Thymus (tissue), 11 donors: Measurements from ENCODE around the gene SLC13A4. TPM values are rescaled to one million over a fixed set of nuclear protein-coding genes. Genes with fewer than 3 reads are reported as not detected.

Experiments used
- DNase-seq, 9 donors: peaks; one replicate each; pipeline ENCODE4 v3.0.0-alpha.2; 2013; ENCODE audit warnings: low spot score in 9 of 9, low read depth in 6 of 9, missing footprints in 1 of 9
- H3K27ac ChIP-seq, 2 donors: one replicate each; pipeline ENCODE4 v1.5.1; 2013; ENCODE audit warnings: control low read depth in 1 of 2, low read depth in 1 of 2, low read length in 1 of 2, mild to moderate bottlenecking in 1 of 2, moderate library complexity in 1 of 2
- H3K27me3 ChIP-seq, 2 donors: one replicate each; pipeline ENCODE4 v1.5.1; 2013; ENCODE audit warnings: low read length in 1 of 2; ENCODE audit not compliant: control insufficient read depth in 2 of 2, insufficient read depth in 1 of 2
- H3K36me3 ChIP-seq, 2 donors: one replicate each; pipeline ENCODE4 v1.5.1; 2013; ENCODE audit warnings: low read length in 1 of 2, mild to moderate bottlenecking in 1 of 2, moderate library complexity in 1 of 2; ENCODE audit not compliant: control insufficient read depth in 2 of 2, insufficient read depth in 2 of 2
- H3K4me1 ChIP-seq, 2 donors: one replicate each; pipeline ENCODE4 v1.5.1; 2013; ENCODE audit warnings: low read length in 2 of 2; ENCODE audit not compliant: control insufficient read depth in 2 of 2, insufficient read depth in 2 of 2
- H3K4me3 ChIP-seq, 2 donors: one replicate each; pipeline ENCODE4 v1.5.1; 2013; ENCODE audit warnings: low read length in 2 of 2, control low read depth in 1 of 2, mild to moderate bottlenecking in 1 of 2
- H3K9me3 ChIP-seq, 2 donors: one replicate each; pipeline ENCODE4 v1.5.1; 2013; ENCODE audit warnings: low read length in 1 of 2, mild to moderate bottlenecking in 1 of 2; ENCODE audit not compliant: control insufficient read depth in 2 of 2, insufficient read depth in 1 of 2
- WGBS: extraction: QIAGEN DNeasy Blood & Tissue Kit; methylation state at CpG from one replicate; pipeline ENCODE4 v1.1.7; 2013; 5-methylcytosine and 5-hydroxymethylcytosine counted together
- polyA plus RNA-seq: library from polyadenylated mRNA; stranded (reverse); fragments of 200-250 nt; gene quantifications from one replicate; pipeline ENCODE4 v1.2.3, GENCODE V29; 2013
- total RNA-seq: library from RNA; stranded (reverse); fragments of 120-200 nt; gene quantifications from one replicate; pipeline ENCODE4 v1.2.4, GENCODE V29; 2013
- donor health status: healthy.

The SLC13A4 gene
- total and polyA plus RNA-seq, 2 donors = 0.05 to 0.23 TPM

GRCh38 chr7:135664046-135664589, 63.9 kb downstream of the SLC13A4 start:
- Histone ChIP-seq H3K27ac (no peak overlapping the region), H3K27me3 (no peaks in the 10 kb centered on the region), H3K36me3 (no peaks in the 10 kb centered on the region), H3K4me1 (peaks cover 10 to 16% of the 10 kb centered on the region in 2 donors), H3K4me3 (no peak overlapping the region), H3K9me3 (peaks cover 0 to 4% of the 10 kb centered on the region in 2 donors)
- WGBS = 96% methylated on average over 3 of the region's 3 CpGs
- DNase-seq = no peak

GRCh38 chr7:135662373-135663114, 65.4 kb downstream of the SLC13A4 start, which contains the start of gene STMP1:
Gene STMP1 (plus strand): TSS chr7:135662514.
- Histone ChIP-seq H3K36me3 (no peaks in the 10 kb centered on the region), H3K4me1 (peaks cover 10 to 16% of the 10 kb centered on the region in 2 donors), H3K4me3 (peak within 1 kb of the TSS; percentile 74 to 98), H3K9me3 (no peaks in the 10 kb centered on the region), H3K27me3 (no peaks in the 10 kb centered on the region), H3K27ac (peak within 1 kb of the TSS; percentile 82)
- WGBS = under 1% methylated on average over 60 of the region's 60 CpGs
- peak; percentile 66 to 95 (median 87) for DNase-seq

GRCh38 chr7:135662123-135662372, 65.9 kb downstream of the SLC13A4 start:
- H3K27me3 ChIP-seq = no peaks in the 10 kb centered on the region
- WGBS = 23% methylated on average over 17 of the region's 17 CpGs
- peak overlapping the region; percentile 74 to 98 for H3K4me3 ChIP-seq
- DNase-seq = peak in 1 of 9 donors; percentile 30
- no peaks in the 10 kb centered on the region for H3K36me3 ChIP-seq
- no peaks in the 10 kb centered on the region for H3K9me3 ChIP-seq
- H3K27ac ChIP-seq = peak overlapping the region; percentile 55 to 75
- H3K4me1 ChIP-seq = peaks cover 10 to 16% of the 10 kb centered on the region in 2 donors

GRCh38 chr7:135661311-135662122, 66.5 kb downstream of the SLC13A4 start:
- Histone ChIP-seq H3K4me3 (peak overlapping the region; percentile 74 to 98), H3K36me3 (no peaks in the 10 kb centered on the region), H3K9me3 (no peaks in the 10 kb centered on the region), H3K4me1 (peaks cover 10 to 16% of the 10 kb centered on the region in 2 donors), H3K27me3 (no peaks in the 10 kb centered on the region), H3K27ac (peak overlapping the region in 1 of 2 donors; percentile 75)
- peak in 2 of 9 donors; percentile 10 to 21 for DNase-seq
- 86% methylated on average over 14 of the region's 14 CpGs for WGBS

- WGBS = 90% methylated on average over 9 of the region's 9 CpGs
- H3K27ac ChIP-seq = no peak overlapping the region
- DNase-seq = no peak
These were observed 68.7 kb downstream of the SLC13A4 start for GRCh38 chr7:135659159-135659846.

GRCh38 chr7:135658564-135658963, 69.4 kb downstream of the SLC13A4 start:
- Histone ChIP-seq H3K4me1 (peaks cover 8 to 12% of the 10 kb centered on the region in 2 donors), H3K9me3 (no peaks in the 10 kb centered on the region), H3K4me3 (no peak overlapping the region), H3K27ac (no peak overlapping the region), H3K27me3 (no peaks in the 10 kb centered on the region), H3K36me3 (no peaks in the 10 kb centered on the region)
- DNase-seq = no peak
- WGBS = 97% methylated on average over 5 of the region's 5 CpGs

More at GRCh38 chr7:135659159-135659846, 68.7 kb downstream of the SLC13A4 start:
- no peaks in the 10 kb centered on the region for H3K36me3 ChIP-seq
- no peak overlapping the region for H3K4me3 ChIP-seq
- H3K4me1 ChIP-seq = peaks cover 10 to 16% of the 10 kb centered on the region in 2 donors
- no peaks in the 10 kb centered on the region for H3K9me3 ChIP-seq
- no peaks in the 10 kb centered on the region for H3K27me3 ChIP-seq

- no peak for DNase-seq
- no peaks in the 10 kb centered on the region for H3K4me1 ChIP-seq
- WGBS = 97% methylated on average over 12 of the region's 12 CpGs
These were observed 74.5 kb downstream of the SLC13A4 start for GRCh38 chr7:135653340-135654080.

GRCh38 chr7:135650831-135651573, 77.0 kb downstream of the SLC13A4 start:
- Histone ChIP-seq H3K4me1 (no peaks in the 10 kb centered on the region), H3K9me3 (no peaks in the 10 kb centered on the region), H3K27me3 (no peaks in the 10 kb centered on the region), H3K36me3 (peaks cover 21 to 22% of the 10 kb centered on the region in 2 donors), H3K4me3 (no peak overlapping the region), H3K27ac (no peak overlapping the region)
- whole genome bisulfite sequencing = 93% methylated on average over 15 of the region's 15 CpGs
- DNase-seq = no peak

More at GRCh38 chr7:135653340-135654080, 74.5 kb downstream of the SLC13A4 start:
- Histone ChIP-seq H3K27ac (no peak overlapping the region), H3K9me3 (no peaks in the 10 kb centered on the region), H3K4me3 (no peak overlapping the region), H3K36me3 (peaks cover 6 to 8% of the 10 kb centered on the region in 2 donors), H3K27me3 (no peaks in the 10 kb centered on the region)
